ENCODE data around the gene FBXL19.

DNA sequence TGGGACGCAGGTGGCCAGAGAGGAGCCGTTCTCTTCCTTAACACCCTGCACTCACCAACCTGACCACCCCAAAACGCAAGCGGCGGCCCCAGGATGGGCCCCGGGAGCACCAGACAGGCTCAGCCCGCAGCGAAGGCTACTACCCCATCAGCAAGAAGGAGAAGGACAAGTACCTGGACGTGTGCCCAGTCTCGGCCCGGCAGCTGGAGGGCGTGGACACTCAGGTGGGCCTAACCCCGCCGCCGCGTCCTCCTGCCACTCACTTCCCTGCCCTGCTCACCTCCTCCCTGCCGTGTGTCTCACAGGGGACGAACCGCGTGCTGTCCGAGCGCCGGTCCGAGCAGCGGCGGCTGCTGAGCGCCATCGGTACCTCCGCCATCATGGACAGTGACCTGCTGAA, 57.1 kb downstream of the FBXL19 start:
- TF ChIP-seq, protein P1, sequence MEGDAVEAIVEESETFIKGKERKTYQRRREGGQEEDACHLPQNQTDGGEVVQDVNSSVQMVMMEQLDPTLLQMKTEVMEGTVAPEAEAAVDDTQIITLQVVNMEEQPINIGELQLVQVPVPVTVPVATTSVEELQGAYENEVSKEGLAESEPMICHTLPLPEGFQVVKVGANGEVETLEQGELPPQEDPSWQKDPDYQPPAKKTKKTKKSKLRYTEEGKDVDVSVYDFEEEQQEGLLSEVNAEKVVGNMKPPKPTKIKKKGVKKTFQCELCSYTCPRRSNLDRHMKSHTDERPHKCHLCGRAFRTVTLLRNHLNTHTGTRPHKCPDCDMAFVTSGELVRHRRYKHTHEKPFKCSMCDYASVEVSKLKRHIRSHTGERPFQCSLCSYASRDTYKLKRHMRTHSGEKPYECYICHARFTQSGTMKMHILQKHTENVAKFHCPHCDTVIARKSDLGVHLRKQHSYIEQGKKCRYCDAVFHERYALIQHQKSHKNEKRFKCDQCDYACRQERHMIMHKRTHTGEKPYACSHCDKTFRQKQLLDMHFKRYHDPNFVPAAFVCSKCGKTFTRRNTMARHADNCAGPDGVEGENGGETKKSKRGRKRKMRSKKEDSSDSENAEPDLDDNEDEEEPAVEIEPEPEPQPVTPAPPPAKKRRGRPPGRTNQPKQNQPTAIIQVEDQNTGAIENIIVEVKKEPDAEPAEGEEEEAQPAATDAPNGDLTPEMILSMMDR (optimal IDR thresholded peaks at IDR 0.05 in 1 of 3, IDR thresholded peaks at IDR 0.05 in 1 of 3, conservative IDR thresholded peaks at IDR 0.05 in 1 of 3; ENCODE audit: extremely low read depth in 1 of 3, insufficient read depth in 2 of 3, low read length in 3 of 3), result no peak
- TF ChIP-seq EZH2 (IDR thresholded peaks at IDR 0.05; ENCODE audit: low read length), result no peak
